Neural crest cell (in vitro differentiated cells): ENCODE results near the gene ORAI3. TPM values are rescaled to one million over a fixed set of nuclear protein-coding genes. Genes with fewer than 3 reads are reported as not detected.

ENCODE experiments used
- DNase-seq: peaks from one replicate; pipeline ENCODE4 v3.0.0; 2021; ENCODE audit warnings: low read depth, mixed read lengths, low spot score
- H3K27ac Mint-ChIP-seq: one replicate; pipeline ENCODE4 v1.8.0; 2021; ENCODE audit warnings: mild to moderate bottlenecking, mixed read lengths; ENCODE audit not compliant: unreplicated experiment
- H3K27me3 Mint-ChIP-seq: 2 replicates; pipeline ENCODE4 v1.8.0; 2021; ENCODE audit warnings: low read depth, mild to moderate bottlenecking, mixed read lengths
- H3K36me3 Mint-ChIP-seq: 2 replicates; pipeline ENCODE4 v1.8.0; 2021; ENCODE audit warnings: low read depth, mild to moderate bottlenecking, mixed read lengths
- H3K4me1 Mint-ChIP-seq: 2 replicates; pipeline ENCODE4 v1.8.0; 2021; ENCODE audit warnings: mixed read lengths
- H3K4me3 Mint-ChIP-seq: one replicate; pipeline ENCODE4 v1.8.0; 2021; ENCODE audit warnings: mild to moderate bottlenecking, mixed read lengths
- H3K9me3 Mint-ChIP-seq: 2 replicates; pipeline ENCODE4 v1.8.0; 2021; ENCODE audit warnings: mixed read lengths
- CTCF ChIP-seq: fragments of 200-600 bp; sonication (generic); conservative IDR thresholded peaks from 2 replicates; pipeline ENCODE4 v1.5.0; 2021; ENCODE audit warnings: antibody characterized with exemption, mild to moderate bottlenecking
- total RNA-seq: library from RNA; stranded (reverse); gene quantifications from 2 replicates; pipeline ENCODE4 v1.2.1, GENCODE V29; 2021

Gene ORAI3
- total RNA-seq, 1 donor from 2014 or later, result 7.7 TPM

GRCh38 chr16:30902029-30902972 is 46.6 kb upstream of the ORAI3 start:
- DNase-seq, result peak; percentile 72
- peak; percentile 42 for TF ChIP-seq CTCF
- Mint-ChIP-seq H3K36me3 (no peaks in the 10 kb centered on the region), H3K9me3 (no peaks in the 10 kb centered on the region), H3K27me3 (no peaks in the 10 kb centered on the region), H3K4me1 (peaks cover 26% of the 10 kb centered on the region), H3K4me3 (peak overlapping the region; percentile 83), H3K27ac (peak overlapping the region; percentile 98)

- no peaks in the 10 kb centered on the region for H3K27me3 Mint-ChIP-seq
- no peaks in the 10 kb centered on the region for H3K36me3 Mint-ChIP-seq
- H3K9me3 Mint-ChIP-seq, result no peaks in the 10 kb centered on the region
- DNase-seq, result no peak
- H3K4me1 Mint-ChIP-seq, result peaks cover 31% of the 10 kb centered on the region
- peak overlapping the region; percentile 83 for H3K4me3 Mint-ChIP-seq
- TF ChIP-seq CTCF, result no peak
- H3K27ac Mint-ChIP-seq, result peak overlapping the region; percentile 91
These were observed 45.9 kb upstream of the ORAI3 start for GRCh38 chr16:30903002-30903401.

- Mint-ChIP-seq H3K9me3 (no peaks in the 10 kb centered on the region), H3K4me1 (peaks cover 32% of the 10 kb centered on the region), H3K36me3 (no peaks in the 10 kb centered on the region), H3K27ac (peak overlapping the region; percentile 23), H3K4me3 (no peak overlapping the region), H3K27me3 (no peaks in the 10 kb centered on the region)
- DNase-seq, result no peak
- no peak for TF ChIP-seq CTCF
These were observed 45.3 kb upstream of the ORAI3 start for GRCh38 chr16:30903596-30903995.

- no peaks in the 10 kb centered on the region for H3K36me3 Mint-ChIP-seq
- H3K4me1 Mint-ChIP-seq, result peaks cover 36% of the 10 kb centered on the region
- DNase-seq, result no peak
- H3K27me3 Mint-ChIP-seq, result no peaks in the 10 kb centered on the region
- TF ChIP-seq CTCF, result no peak
- no peak overlapping the region for H3K27ac Mint-ChIP-seq
- H3K9me3 Mint-ChIP-seq, result no peaks in the 10 kb centered on the region
- H3K4me3 Mint-ChIP-seq, result no peak overlapping the region
These were observed 44.6 kb upstream of the ORAI3 start for GRCh38 chr16:30904114-30904780.

- no peak for DNase-seq
- no peaks in the 10 kb centered on the region for H3K36me3 Mint-ChIP-seq
- no peak overlapping the region for H3K4me3 Mint-ChIP-seq
- TF ChIP-seq CTCF, result no peak
- no peaks in the 10 kb centered on the region for H3K9me3 Mint-ChIP-seq
- no peaks in the 10 kb centered on the region for H3K27me3 Mint-ChIP-seq
- H3K4me1 Mint-ChIP-seq, result peaks cover 31% of the 10 kb centered on the region
- H3K27ac Mint-ChIP-seq, result no peak overlapping the region
These were observed 41.8 kb upstream of the ORAI3 start for GRCh38 chr16:30907064-30907463.
